Choroid plexus epithelial cell (primary cell): ENCODE measurements around the gene TMEM196.

Source experiments
- DNase-seq: peaks from one replicate; pipeline ENCODE4 v3.0.0-alpha.2; 2010; ENCODE audit warnings: low read depth
- H3K4me3 ChIP-seq: 2 replicates; pipeline ENCODE4 v1.5.1; 2011; ENCODE audit warnings: low read depth, mild to moderate bottlenecking, control low read depth, low read length, moderate library complexity
- TF ChIP-seq, protein P1 (sequence below): conservative IDR thresholded peaks from 2 replicates; pipeline ENCODE4 v1.5.1; 2011; ENCODE audit warnings: low read depth, mild to moderate bottlenecking, control low read depth, inconsistent platforms, low read length, moderate library complexity

Gene TMEM196

GRCh38 chr7:19709249-19709578, 64.2 kb downstream of the TMEM196 start:
- TF ChIP-seq, protein P1, sequence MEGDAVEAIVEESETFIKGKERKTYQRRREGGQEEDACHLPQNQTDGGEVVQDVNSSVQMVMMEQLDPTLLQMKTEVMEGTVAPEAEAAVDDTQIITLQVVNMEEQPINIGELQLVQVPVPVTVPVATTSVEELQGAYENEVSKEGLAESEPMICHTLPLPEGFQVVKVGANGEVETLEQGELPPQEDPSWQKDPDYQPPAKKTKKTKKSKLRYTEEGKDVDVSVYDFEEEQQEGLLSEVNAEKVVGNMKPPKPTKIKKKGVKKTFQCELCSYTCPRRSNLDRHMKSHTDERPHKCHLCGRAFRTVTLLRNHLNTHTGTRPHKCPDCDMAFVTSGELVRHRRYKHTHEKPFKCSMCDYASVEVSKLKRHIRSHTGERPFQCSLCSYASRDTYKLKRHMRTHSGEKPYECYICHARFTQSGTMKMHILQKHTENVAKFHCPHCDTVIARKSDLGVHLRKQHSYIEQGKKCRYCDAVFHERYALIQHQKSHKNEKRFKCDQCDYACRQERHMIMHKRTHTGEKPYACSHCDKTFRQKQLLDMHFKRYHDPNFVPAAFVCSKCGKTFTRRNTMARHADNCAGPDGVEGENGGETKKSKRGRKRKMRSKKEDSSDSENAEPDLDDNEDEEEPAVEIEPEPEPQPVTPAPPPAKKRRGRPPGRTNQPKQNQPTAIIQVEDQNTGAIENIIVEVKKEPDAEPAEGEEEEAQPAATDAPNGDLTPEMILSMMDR, result no peak
- H3K4me3 ChIP-seq, result no peak overlapping the region
- no peak for DNase-seq

DNA sequence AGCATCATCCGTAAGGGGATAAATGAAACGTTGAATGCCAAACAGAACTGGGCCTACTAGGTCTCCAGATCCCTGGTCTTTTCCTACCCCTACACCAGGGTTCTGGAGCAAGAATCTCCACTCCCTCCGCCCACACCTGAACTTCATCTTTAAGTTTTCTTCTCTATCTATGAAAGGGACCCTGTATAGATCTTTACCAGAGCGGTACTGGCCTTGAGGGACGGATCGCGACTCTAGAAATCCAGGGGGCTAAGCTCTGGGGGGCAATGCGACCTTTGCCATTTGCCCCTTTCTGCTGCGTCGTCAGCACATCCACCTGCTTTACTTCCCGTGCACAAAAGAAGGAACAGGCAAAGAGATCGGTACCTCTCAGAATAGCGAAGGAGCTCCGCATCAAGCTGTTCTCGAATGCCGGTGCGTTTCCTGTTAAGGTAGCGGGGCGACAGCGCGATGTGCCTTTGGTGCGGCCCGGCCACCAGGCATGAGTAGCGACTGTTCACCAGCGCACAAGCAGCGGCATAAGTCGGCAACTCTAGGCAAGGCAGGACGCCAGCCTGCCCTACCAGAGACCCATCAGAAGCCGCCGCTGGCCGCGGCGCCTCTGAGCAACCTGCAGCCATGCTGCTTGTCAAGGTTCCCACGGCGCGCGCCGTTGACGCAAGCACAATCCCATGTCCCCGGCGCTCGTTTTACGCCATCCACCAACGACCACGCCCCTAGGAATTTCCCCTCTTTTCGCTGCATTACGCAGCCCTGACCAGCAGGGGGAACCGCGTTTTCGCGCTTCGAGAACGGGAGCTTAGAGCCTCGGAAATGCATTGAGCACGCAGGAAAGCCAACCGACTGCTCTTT, 64.8 kb downstream of the TMEM196 start, which contains the start of gene POLR1F:
Gene POLR1F (minus strand): TSS at position 641 of the 852 bp plus-strand sequence. CDS start 21 bp downstream, at position 620.
- H3K4me3 ChIP-seq, result peak within 1 kb of the TSS; percentile 96
- TF ChIP-seq, protein P1, result peak; percentile 93
- DNase-seq, result peak; percentile 97

DNA sequence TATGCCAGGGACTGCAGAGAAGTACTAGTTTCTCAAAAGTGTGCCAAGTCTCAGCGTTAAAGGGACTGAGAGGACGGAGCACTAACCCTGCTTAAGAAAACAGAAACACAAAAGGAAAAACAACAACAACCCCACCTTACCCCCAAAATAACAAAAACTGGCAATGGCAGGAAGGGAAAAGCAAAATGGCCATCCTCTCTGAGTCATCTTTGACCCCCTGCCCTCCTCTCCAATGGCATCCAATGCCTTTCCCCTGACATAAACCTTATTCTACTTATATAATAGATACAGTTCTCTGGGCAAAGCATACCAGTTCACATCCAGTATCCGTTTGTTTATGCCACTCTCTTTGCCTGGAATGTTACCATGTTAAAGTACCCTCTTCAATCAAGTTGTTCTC, 66.2 kb downstream of the TMEM196 start:
- H3K4me3 ChIP-seq, result no peak overlapping the region
- TF ChIP-seq, protein P1, result no peak
- DNase-seq, result peak; percentile 28

DNA sequence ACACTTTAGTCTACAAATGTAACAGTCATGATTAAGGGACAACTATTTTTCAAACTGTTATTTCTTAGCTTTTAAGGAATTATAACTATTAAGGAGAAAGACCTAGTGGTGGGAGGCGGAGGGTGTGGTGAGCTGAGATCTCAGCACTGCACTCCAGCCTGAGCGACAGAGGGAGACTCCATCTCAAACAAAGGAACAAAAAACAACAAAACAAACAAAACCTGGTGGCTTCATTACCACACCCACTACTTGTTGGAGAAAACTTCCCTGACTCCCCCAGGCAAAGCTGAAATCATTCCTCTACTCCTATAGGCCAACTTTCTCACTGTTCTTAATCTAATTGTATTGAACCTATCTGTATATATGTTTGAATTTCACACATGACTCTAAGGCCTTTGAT, 67.8 kb downstream of the TMEM196 start:
- TF ChIP-seq, protein P1, result no peak
- H3K4me3 ChIP-seq, result no peak overlapping the region
- DNase-seq, result no peak

- TF ChIP-seq, protein P1, result no peak
- no peak overlapping the region for H3K4me3 ChIP-seq
- no peak for DNase-seq
Measured at GRCh38 chr7:19701471-19701870, 71.9 kb downstream of the TMEM196 start.

- no peak for DNase-seq
- TF ChIP-seq, protein P1, result no peak
- H3K4me3 ChIP-seq, result no peak overlapping the region
Measured at GRCh38 chr7:19700936-19701335, 72.5 kb downstream of the TMEM196 start.

- TF ChIP-seq, protein P1, result no peak
- peak; percentile 13 for DNase-seq
Measured at GRCh38 chr7:19698331-19698730, 75.1 kb downstream of the TMEM196 start.

More at GRCh38 chr7:19698331-19698730, 75.1 kb downstream of the TMEM196 start:
- H3K4me3 ChIP-seq, result no peak overlapping the region
